Measurements from ENCODE around the gene ANGPTL4.

GRCh38 chr19:8334458-8335342 is 29.3 kb upstream of the ANGPTL4 start:
- no peak for TF ChIP-seq CTCF (IDR thresholded peaks at IDR 0.05; ENCODE audit: insufficient read depth, low read length)
- TF ChIP-seq POLR2AphosphoS5 (IDR thresholded peaks at IDR 0.05; ENCODE audit: low read depth): no peak
- TF ChIP-seq REST (IDR thresholded peaks at IDR 0.05; ENCODE audit: insufficient replicate concordance, low read depth): no peak
- no peak for TF ChIP-seq GABPA (IDR thresholded peaks at IDR 0.05; ENCODE audit: low read depth)
- TF ChIP-seq SPI1 (IDR thresholded peaks at IDR 0.05; ENCODE audit: borderline replicate concordance, low read depth): no peak
